ENCODE results near the gene FLYWCH1. TPM values are rescaled to one million over a fixed set of nuclear protein-coding genes. Genes with fewer than 3 reads are reported as not detected.

The FLYWCH1 gene
- total and polyA plus RNA-seq, 10 of the 15 experiments (the other 5 are each of a cell fraction or from before 2014, with no cell fraction given): 0.47 to 33.8 (median 11.2) TPM

- TF ChIP-seq CUX1 (IDR thresholded peaks at IDR 0.05; ENCODE audit: insufficient replicate concordance, low read depth, low read length) (no peak), POLR2AphosphoS5 (IDR thresholded peaks at IDR 0.05; ENCODE audit: low read length) (no peak), STAT1 (conservative IDR thresholded peaks at IDR 0.05) (no peak), PKNOX1 (IDR thresholded peaks at IDR 0.05) (no peak), CBX5 (IDR thresholded peaks at IDR 0.05; ENCODE audit: low read depth) (no peak), FOS (IDR thresholded peaks at IDR 0.05; ENCODE audit: borderline replicate concordance, extremely low read depth, insufficient read length) (no peak)
Observed at GRCh38 chr16:2915196-2915929, 3.6 kb downstream of the FLYWCH1 start (continued).
